A673 (cell line): ENCODE results near the gene PXT1.

Source experiments
- EZH2 ChIP-seq: fragments of 200-600 bp; sonication (generic); IDR thresholded peaks from 2 replicates; pipeline ENCODE4 v1.6.1; 2017; ENCODE audit warnings: borderline replicate concordance, low read depth, mild to moderate bottlenecking, mixed read lengths, antibody characterized with exemption, low read length; ENCODE audit not compliant: poor library complexity, severe bottlenecking
- TF ChIP-seq, protein P1 (sequence below): fragments of 300-800, 200-600 bp; sonication (generic); conservative IDR thresholded peaks from 2 replicates; pipeline ENCODE4 v1.5.1; 2017; ENCODE audit warnings: low read depth, mild to moderate bottlenecking, antibody characterized with exemption, low read length, moderate library complexity, mixed read lengths

DNA sequence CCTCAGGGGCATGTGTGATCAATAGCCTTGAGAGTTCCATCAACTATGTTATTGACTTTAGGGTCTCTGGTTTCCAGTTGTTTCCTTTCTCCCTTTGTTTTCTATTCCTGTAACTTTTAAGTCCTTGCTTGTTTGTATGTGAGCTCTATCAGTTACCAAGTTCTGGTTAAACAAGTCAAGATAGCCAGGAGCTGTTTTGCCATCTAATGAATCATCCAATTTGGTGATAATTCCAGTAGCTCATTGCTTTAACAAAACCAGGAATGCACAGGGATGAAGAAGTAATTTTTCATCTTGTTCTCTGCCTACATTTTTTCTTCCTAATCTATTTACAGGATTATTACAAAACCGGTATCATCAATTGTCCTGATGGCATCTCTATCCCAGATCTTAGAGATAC lies 36.6 kb upstream of the PXT1 start:
- TF ChIP-seq, protein P1, sequence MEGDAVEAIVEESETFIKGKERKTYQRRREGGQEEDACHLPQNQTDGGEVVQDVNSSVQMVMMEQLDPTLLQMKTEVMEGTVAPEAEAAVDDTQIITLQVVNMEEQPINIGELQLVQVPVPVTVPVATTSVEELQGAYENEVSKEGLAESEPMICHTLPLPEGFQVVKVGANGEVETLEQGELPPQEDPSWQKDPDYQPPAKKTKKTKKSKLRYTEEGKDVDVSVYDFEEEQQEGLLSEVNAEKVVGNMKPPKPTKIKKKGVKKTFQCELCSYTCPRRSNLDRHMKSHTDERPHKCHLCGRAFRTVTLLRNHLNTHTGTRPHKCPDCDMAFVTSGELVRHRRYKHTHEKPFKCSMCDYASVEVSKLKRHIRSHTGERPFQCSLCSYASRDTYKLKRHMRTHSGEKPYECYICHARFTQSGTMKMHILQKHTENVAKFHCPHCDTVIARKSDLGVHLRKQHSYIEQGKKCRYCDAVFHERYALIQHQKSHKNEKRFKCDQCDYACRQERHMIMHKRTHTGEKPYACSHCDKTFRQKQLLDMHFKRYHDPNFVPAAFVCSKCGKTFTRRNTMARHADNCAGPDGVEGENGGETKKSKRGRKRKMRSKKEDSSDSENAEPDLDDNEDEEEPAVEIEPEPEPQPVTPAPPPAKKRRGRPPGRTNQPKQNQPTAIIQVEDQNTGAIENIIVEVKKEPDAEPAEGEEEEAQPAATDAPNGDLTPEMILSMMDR: no peak
- no peak for TF ChIP-seq EZH2
